ENCODE results near the gene B4GALNT2. TPM values are rescaled to one million over a fixed set of nuclear protein-coding genes. Genes with fewer than 3 reads are reported as not detected.

The B4GALNT2 gene
- total RNA-seq, 2 experiments from 2014 or later = 0.06 to 0.16 TPM

- DNase-seq = no peak
- H3K4me1 ChIP-seq (ENCODE audit: insufficient read depth, low read length) = peaks cover 90% of the 10 kb centered on the region
- ChIA-PET POLR2A (interaction anchor here (0.7 to 0.9 kb wide), 2 partner anchors 23 to 272 kb away, joined by 4 read pairs; no protein-coding TSS in a partner anchor), CTCF (interaction anchor here (2.5 to 3.1 kb wide), 2 partner anchors 11 to 24 kb away, joined by 10 to 14 read pairs; no protein-coding TSS in a partner anchor)
- Mint-ChIP-seq H3K36me3 (ENCODE audit: low read depth) (peaks cover 18% of the 10 kb centered on the region), H3K4me1 (ENCODE audit: low read depth) (peaks cover 75% of the 10 kb centered on the region), H3K27ac (peak overlapping the region; percentile 96), H3K4me3 (peak overlapping the region; percentile 79), H3K27me3 (no peaks in the 10 kb centered on the region), H3K9me3 (no peaks in the 10 kb centered on the region)
- H3K27ac ChIP-seq (ENCODE audit: low read depth in 1 of 2, low read length in 2 of 2) = peak overlapping the region in 1 of 2 donors; percentile 31
- peaks cover 14% of the 10 kb centered on the region for H3K36me3 ChIP-seq (ENCODE audit: insufficient read depth, low read length)
- no peak for TF ChIP-seq CTCF (IDR thresholded peaks at IDR 0.05)
- intact Hi-C loops (cut with DNase I, micrococcal nuclease) = no loop called here
- H3K27me3 ChIP-seq (ENCODE audit: control insufficient read depth in 1 of 2, insufficient read depth in 2 of 2, low read length in 2 of 2) = no peaks in the 10 kb centered on the region
- H3K9me3 ChIP-seq (ENCODE audit: control insufficient read depth in 1 of 2, insufficient read depth in 1 of 2, low read length in 2 of 2) = no peaks in the 10 kb centered on the region
- no peak overlapping the region for H3K4me3 ChIP-seq (ENCODE audit: low read length)
- ATAC-seq (ENCODE audit: poor library complexity) = no peak
Measured at GRCh38 chr17:49216482-49216881, 83.9 kb downstream of the B4GALNT2 start.

- peak overlapping the region; percentile 36 for H3K4me3 Mint-ChIP-seq
- peak overlapping the region; percentile 96 for H3K27ac Mint-ChIP-seq
- H3K36me3 Mint-ChIP-seq (ENCODE audit: low read depth) = peaks cover 24% of the 10 kb centered on the region
- ATAC-seq (ENCODE audit: poor library complexity) = no peak
- Histone ChIP-seq H3K36me3 (ENCODE audit: insufficient read depth, low read length) (peaks cover 17% of the 10 kb centered on the region), H3K27ac (ENCODE audit: low read depth in 1 of 2, low read length in 2 of 2) (peak overlapping the region in 1 of 2 donors; percentile 31), H3K27me3 (ENCODE audit: control insufficient read depth in 1 of 2, insufficient read depth in 2 of 2, low read length in 2 of 2) (no peaks in the 10 kb centered on the region), H3K4me1 (ENCODE audit: insufficient read depth, low read length) (peaks cover 84% of the 10 kb centered on the region), H3K9me3 (ENCODE audit: control insufficient read depth in 1 of 2, insufficient read depth in 1 of 2, low read length in 2 of 2) (no peaks in the 10 kb centered on the region), H3K4me3 (ENCODE audit: low read length) (no peak overlapping the region)
- H3K9me3 Mint-ChIP-seq = no peaks in the 10 kb centered on the region
- POLR2A ChIA-PET = interaction anchor here (0.9 to 2.2 kb wide), 2 partner anchors 8 to 24 kb away, joined by 4 to 20 read pairs; partner anchors contain the start of genes ABI3 and GNGT2
- no peaks in the 10 kb centered on the region for H3K27me3 Mint-ChIP-seq
- peaks cover 71% of the 10 kb centered on the region for H3K4me1 Mint-ChIP-seq (ENCODE audit: low read depth)
- peak in 3 of 14 experiments; percentile 45 to 54 (median 47) for DNase-seq
- intact Hi-C loops (cut with DNase I, micrococcal nuclease) = no loop called here
- no peak for TF ChIP-seq CTCF (IDR thresholded peaks at IDR 0.05)
- CTCF ChIA-PET = interaction anchor here (1.3 to 3.1 kb wide), 2 partner anchors 11 to 25 kb away, joined by 3 to 10 read pairs; no protein-coding TSS in a partner anchor
Measured at GRCh38 chr17:49216953-49217650, 84.5 kb downstream of the B4GALNT2 start.

- H3K4me3 ChIP-seq (ENCODE audit: low read length) = peak overlapping the region; percentile 32
- DNase-seq = peak; percentile 44 to 93 (median 62)
- no peaks in the 10 kb centered on the region for H3K9me3 Mint-ChIP-seq
- H3K27me3 ChIP-seq (ENCODE audit: control insufficient read depth in 1 of 2, insufficient read depth in 2 of 2, low read length in 2 of 2) = no peaks in the 10 kb centered on the region
- POLR2A ChIA-PET = interaction anchor here (1.4 to 2.2 kb wide), 4 partner anchors 9 to 25 kb away, joined by 4 to 27 read pairs (median 14); partner anchors contain the start of genes ABI3 and GNGT2
- peak; percentile 84 for ATAC-seq (ENCODE audit: poor library complexity)
- intact Hi-C loops (cut with DNase I, micrococcal nuclease) = loop anchor here in 1 of 2 experiments (1.0 kb wide), 1 partner anchor 26 kb away; no protein-coding TSS in a partner anchor
- peaks cover 64% of the 10 kb centered on the region for H3K4me1 Mint-ChIP-seq (ENCODE audit: low read depth)
- peak overlapping the region; percentile 85 for H3K4me3 Mint-ChIP-seq
- H3K27ac Mint-ChIP-seq = peak overlapping the region; percentile 96
- H3K4me1 ChIP-seq (ENCODE audit: insufficient read depth, low read length) = peaks cover 78% of the 10 kb centered on the region
- peak overlapping the region; percentile 63 to 64 for H3K27ac ChIP-seq (ENCODE audit: low read depth in 1 of 2, low read length in 2 of 2)
- H3K9me3 ChIP-seq (ENCODE audit: control insufficient read depth in 1 of 2, insufficient read depth in 1 of 2, low read length in 2 of 2) = no peaks in the 10 kb centered on the region
- CTCF ChIA-PET = interaction anchor here (1.3 to 3.1 kb wide), 2 partner anchors 10 to 26 kb away, joined by 3 to 10 read pairs; no protein-coding TSS in a partner anchor
- H3K36me3 ChIP-seq (ENCODE audit: insufficient read depth, low read length) = peaks cover 21% of the 10 kb centered on the region
- H3K36me3 Mint-ChIP-seq (ENCODE audit: low read depth) = peaks cover 30% of the 10 kb centered on the region
- TF ChIP-seq CTCF (IDR thresholded peaks at IDR 0.05) = no peak
- no peaks in the 10 kb centered on the region for H3K27me3 Mint-ChIP-seq
Measured at GRCh38 chr17:49217651-49218413, 85.3 kb downstream of the B4GALNT2 start.

All from CD4-positive, alpha-beta T cell (primary cell).